ENCODE data around the gene ZNF699. TPM values are rescaled to one million over a fixed set of nuclear protein-coding genes. Genes with fewer than 3 reads are reported as not detected.
A peak's percentile ranks its signal among the peaks of the same experiment; 100 is the strongest.

The ZNF699 gene
- total and polyA plus RNA-seq, 2 of the 13 experiments (the other 11 are each of a cell fraction or from before 2014, with no cell fraction given), result 0.33 to 2.2 TPM

DNA sequence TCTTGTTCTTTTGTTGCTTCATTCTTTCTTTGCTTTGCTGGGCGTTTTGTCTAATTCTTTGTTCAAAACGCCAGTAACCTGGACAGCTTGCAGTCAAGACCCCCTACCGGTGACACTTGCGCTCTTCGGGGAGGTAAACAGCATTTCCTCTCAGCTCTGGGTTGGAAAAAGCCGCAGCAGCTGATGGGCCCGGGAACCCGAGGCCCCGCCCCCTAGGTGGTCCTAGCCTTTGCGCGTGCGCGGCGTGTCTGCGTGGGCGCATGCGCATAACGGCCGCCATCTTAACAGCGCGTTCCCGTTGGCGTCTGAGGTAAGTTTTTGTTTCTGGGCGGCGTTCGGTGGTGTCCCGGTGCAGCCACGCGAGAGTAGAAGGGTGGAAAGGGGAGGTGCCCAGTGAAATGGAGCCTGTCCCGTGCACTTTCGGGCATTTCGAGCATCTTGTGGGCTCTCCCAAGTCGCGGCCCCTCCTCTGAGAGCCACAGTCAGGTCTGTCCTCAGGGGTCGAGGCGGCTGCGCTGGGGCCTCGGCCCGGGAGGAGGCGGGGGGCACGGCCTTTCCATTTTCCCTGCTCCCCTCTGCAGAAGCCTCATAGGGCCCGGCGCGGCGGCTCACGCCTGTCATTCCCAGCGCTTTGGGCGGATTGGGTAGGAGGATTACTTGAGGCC, 14.4 kb upstream of the ZNF699 start, which contains the start of gene ZNF559 (continued):
- no peak for TF ChIP-seq ZNF354B (CRISPR knock-in tag; IDR thresholded peaks at IDR 0.05)
- no peak for TF ChIP-seq KDM5A (IDR thresholded peaks at IDR 0.05; ENCODE audit: borderline replicate concordance, low read length)
- no peak for TF ChIP-seq BATF2 (CRISPR knock-in tag; IDR thresholded peaks at IDR 0.05)
- TF ChIP-seq ATAD3A (CRISPR knock-in tag; IDR thresholded peaks at IDR 0.05), result no peak
- TF ChIP-seq, protein P1, sequence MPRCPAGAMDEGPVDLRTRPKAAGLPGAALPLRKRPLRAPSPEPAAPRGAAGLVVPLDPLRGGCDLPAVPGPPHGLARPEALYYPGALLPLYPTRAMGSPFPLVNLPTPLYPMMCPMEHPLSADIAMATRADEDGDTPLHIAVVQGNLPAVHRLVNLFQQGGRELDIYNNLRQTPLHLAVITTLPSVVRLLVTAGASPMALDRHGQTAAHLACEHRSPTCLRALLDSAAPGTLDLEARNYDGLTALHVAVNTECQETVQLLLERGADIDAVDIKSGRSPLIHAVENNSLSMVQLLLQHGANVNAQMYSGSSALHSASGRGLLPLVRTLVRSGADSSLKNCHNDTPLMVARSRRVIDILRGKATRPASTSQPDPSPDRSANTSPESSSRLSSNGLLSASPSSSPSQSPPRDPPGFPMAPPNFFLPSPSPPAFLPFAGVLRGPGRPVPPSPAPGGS (CRISPR knock-in tag; IDR thresholded peaks at IDR 0.05), result no peak
- no peak for TF ChIP-seq NFATC3 (CRISPR knock-in tag; IDR thresholded peaks at IDR 0.05)
- peak; percentile 52; the same call in 1 of the 2 replicates for TF ChIP-seq TBX2 (CRISPR knock-in tag; IDR thresholded peaks at IDR 0.05; ENCODE audit: borderline replicate concordance)
- TF ChIP-seq ZNF234 (CRISPR knock-in tag; conservative IDR thresholded peaks at IDR 0.05), result no peak
- TF ChIP-seq RFX1 (IDR thresholded peaks at IDR 0.05), result no peak
- no peak for TF ChIP-seq KDM4B (CRISPR knock-in tag; IDR thresholded peaks at IDR 0.05)
- no peak for TF ChIP-seq CBFB (CRISPR knock-in tag; IDR thresholded peaks at IDR 0.05)
- no peak for TF ChIP-seq ZNF747 (CRISPR knock-in tag; IDR thresholded peaks at IDR 0.05; ENCODE audit: borderline replicate concordance)
- TF ChIP-seq, protein P2, sequence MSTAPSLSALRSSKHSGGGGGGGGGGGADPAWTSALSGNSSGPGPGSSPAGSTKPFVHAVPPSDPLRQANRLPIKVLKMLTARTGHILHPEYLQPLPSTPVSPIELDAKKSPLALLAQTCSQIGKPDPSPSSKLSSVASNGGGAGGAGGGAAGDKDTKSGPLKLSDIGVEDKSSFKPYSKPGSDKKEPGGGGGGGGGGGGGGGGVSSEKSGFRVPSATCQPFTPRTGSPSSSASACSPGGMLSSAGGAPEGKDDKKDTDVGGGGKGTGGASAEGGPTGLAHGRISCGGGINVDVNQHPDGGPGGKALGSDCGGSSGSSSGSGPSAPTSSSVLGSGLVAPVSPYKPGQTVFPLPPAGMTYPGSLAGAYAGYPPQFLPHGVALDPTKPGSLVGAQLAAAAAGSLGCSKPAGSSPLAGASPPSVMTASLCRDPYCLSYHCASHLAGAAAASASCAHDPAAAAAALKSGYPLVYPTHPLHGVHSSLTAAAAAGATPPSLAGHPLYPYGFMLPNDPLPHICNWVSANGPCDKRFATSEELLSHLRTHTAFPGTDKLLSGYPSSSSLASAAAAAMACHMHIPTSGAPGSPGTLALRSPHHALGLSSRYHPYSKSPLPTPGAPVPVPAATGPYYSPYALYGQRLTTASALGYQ (CRISPR knock-in tag; IDR thresholded peaks at IDR 0.05), result no peak
- TF ChIP-seq ZNF484 (CRISPR knock-in tag; IDR thresholded peaks at IDR 0.05; ENCODE audit: borderline replicate concordance, low read depth), result no peak
- TF ChIP-seq ZSCAN30 (CRISPR knock-in tag; IDR thresholded peaks at IDR 0.05), result no peak
- TF ChIP-seq, protein P3, sequence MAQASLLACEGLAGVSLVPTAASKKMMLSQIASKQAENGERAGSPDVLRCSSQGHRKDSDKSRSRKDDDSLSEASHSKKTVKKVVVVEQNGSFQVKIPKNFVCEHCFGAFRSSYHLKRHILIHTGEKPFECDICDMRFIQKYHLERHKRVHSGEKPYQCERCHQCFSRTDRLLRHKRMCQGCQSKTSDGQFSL (CRISPR knock-in tag; IDR thresholded peaks at IDR 0.05), result peak; percentile 54; the same call in 1 of the 2 replicates
- no peak for TF ChIP-seq RARA (CRISPR knock-in tag; IDR thresholded peaks at IDR 0.05)
- no peak for TF ChIP-seq TCF12 (IDR thresholded peaks at IDR 0.05)
- TF ChIP-seq TCF12 (CRISPR knock-in tag; IDR thresholded peaks at IDR 0.05), result no peak
- TF ChIP-seq RBM22 (optimal IDR thresholded peaks at IDR 0.05; ENCODE audit: low read length), result no peak
- peak; percentile 56 for TF ChIP-seq HNRNPLL (IDR thresholded peaks at IDR 0.05; ENCODE audit: low read depth, low read length, poor library complexity, severe bottlenecking)
- TF ChIP-seq NFYB (CRISPR knock-in tag; IDR thresholded peaks at IDR 0.05), result no peak
- TF ChIP-seq ZNF589 (CRISPR knock-in tag; conservative IDR thresholded peaks at IDR 0.05), result no peak
- TF ChIP-seq ZNF451 (CRISPR knock-in tag; IDR thresholded peaks at IDR 0.05), result no peak
- TF ChIP-seq ZKSCAN5 (CRISPR knock-in tag; IDR thresholded peaks at IDR 0.05), result 0 out of 2 replicates have a peak, but pooled peaks have one; percentile 72
- TF ChIP-seq, protein P4, sequence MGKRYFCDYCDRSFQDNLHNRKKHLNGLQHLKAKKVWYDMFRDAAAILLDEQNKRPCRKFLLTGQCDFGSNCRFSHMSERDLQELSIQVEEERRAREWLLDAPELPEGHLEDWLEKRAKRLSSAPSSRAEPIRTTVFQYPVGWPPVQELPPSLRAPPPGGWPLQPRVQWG (CRISPR knock-in tag; IDR thresholded peaks at IDR 0.05; ENCODE audit: borderline replicate concordance, low read depth), result no peak
- TF ChIP-seq ZNF598 (CRISPR knock-in tag; IDR thresholded peaks at IDR 0.05; ENCODE audit: borderline replicate concordance), result no peak
- no peak for TF ChIP-seq ZNF205 (CRISPR knock-in tag; IDR thresholded peaks at IDR 0.05)
- TF ChIP-seq MAFF (IDR thresholded peaks at IDR 0.05; ENCODE audit: low read depth, low read length), result no peak
